A549 (cell line): ENCODE data around the gene TAC3.

Source experiments
- CEBPB ChIP-seq, 2 experiments: fragments of >200 bp in 1 of 2; sonication (Bioruptor Twin) in 1 of 2; formaldehyde crosslinking in 1 of 2; IDR thresholded peaks; 2 replicates each; pipeline ENCODE4 v1.6.1; 2012 to 2016
- CTCF ChIP-seq: fragments of >200 bp; sonication (Bioruptor Twin); formaldehyde crosslinking; IDR thresholded peaks from 3 replicates; pipeline ENCODE4 v1.5.1; 2016
- EP300 ChIP-seq, 2 experiments: fragments of >200 bp; sonication (Bioruptor Twin); formaldehyde crosslinking; IDR thresholded peaks; 2 replicates in 1 of 2; 3 replicates in 1 of 2; pipeline ENCODE4 v1.6.1; 2016 to 2017
- MYC ChIP-seq: IDR thresholded peaks from 2 replicates; pipeline ENCODE4 v1.6.1; 2012; ENCODE audit warnings: mild to moderate bottlenecking, inconsistent platforms, low read length, improper control_type of control experiment, borderline replicate concordance
- NPAS2 ChIP-seq: fragments of 250-450 bp; sonication (Bioruptor Pico); IDR thresholded peaks from 2 replicates; pipeline ENCODE4 v1.8.0; 2022; ENCODE audit warnings: mild to moderate bottlenecking, moderate library complexity, borderline replicate concordance
- NR3C1 ChIP-seq: fragments of >200 bp; sonication (Bioruptor Twin); formaldehyde crosslinking; IDR thresholded peaks from 3 replicates; pipeline ENCODE4 v1.6.1; 2017
- POLR2A ChIP-seq: IDR thresholded peaks from 2 replicates; pipeline ENCODE4 v1.6.1; 2012; ENCODE audit warnings: mild to moderate bottlenecking, low read length
- RFX5 ChIP-seq: fragments of 450-650 bp; IDR thresholded peaks from 2 replicates; pipeline ENCODE4 v1.7.1; 2014; ENCODE audit warnings: antibody characterized with exemption, mild to moderate bottlenecking, moderate library complexity
- RNF2 ChIP-seq: fragments of 200-600 bp; sonication (generic); IDR thresholded peaks from 2 replicates; pipeline ENCODE4 v1.6.1; 2016; ENCODE audit warnings: low read depth, mild to moderate bottlenecking, antibody characterized with exemption, moderate library complexity, borderline replicate concordance
- USF2 ChIP-seq: fragments of 450-650 bp; IDR thresholded peaks from 2 replicates; pipeline ENCODE4 v1.6.1; 2014; ENCODE audit warnings: antibody characterized with exemption
- ZSCAN20 ChIP-seq: fragments of 250-450 bp; sonication (Bioruptor Pico); IDR thresholded peaks from 2 replicates; pipeline ENCODE4 v1.8.0; 2022; ENCODE audit warnings: mild to moderate bottlenecking, moderate library complexity
- TF ChIP-seq, protein P1 (sequence below): fragments of >200 bp; sonication (Bioruptor Twin); formaldehyde crosslinking; IDR thresholded peaks from 3 replicates; pipeline ENCODE4 v1.6.1; 2016

- TF ChIP-seq CTCF: no peak
- TF ChIP-seq POLR2A: no peak
- no peak for TF ChIP-seq MYC
- no peak for TF ChIP-seq NPAS2
- no peak for TF ChIP-seq EP300 (IDR thresholded peaks at IDR 0.05)
- no peak for TF ChIP-seq RFX5
- no peak for TF ChIP-seq NR3C1
- no peak for TF ChIP-seq ZSCAN20 (CRISPR knock-in tag)
- no peak for TF ChIP-seq CEBPB (IDR thresholded peaks at IDR 0.05)
- TF ChIP-seq USF2: no peak
- TF ChIP-seq RNF2: no peak
- TF ChIP-seq, protein P1, sequence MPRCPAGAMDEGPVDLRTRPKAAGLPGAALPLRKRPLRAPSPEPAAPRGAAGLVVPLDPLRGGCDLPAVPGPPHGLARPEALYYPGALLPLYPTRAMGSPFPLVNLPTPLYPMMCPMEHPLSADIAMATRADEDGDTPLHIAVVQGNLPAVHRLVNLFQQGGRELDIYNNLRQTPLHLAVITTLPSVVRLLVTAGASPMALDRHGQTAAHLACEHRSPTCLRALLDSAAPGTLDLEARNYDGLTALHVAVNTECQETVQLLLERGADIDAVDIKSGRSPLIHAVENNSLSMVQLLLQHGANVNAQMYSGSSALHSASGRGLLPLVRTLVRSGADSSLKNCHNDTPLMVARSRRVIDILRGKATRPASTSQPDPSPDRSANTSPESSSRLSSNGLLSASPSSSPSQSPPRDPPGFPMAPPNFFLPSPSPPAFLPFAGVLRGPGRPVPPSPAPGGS: no peak
These were observed 22.0 kb downstream of the TAC3 start for GRCh38 chr12:56994231-56994746.
